GM12878 (cell line): ENCODE data around the gene INO80. TPM values are rescaled to one million over a fixed set of nuclear protein-coding genes. Genes with fewer than 3 reads are reported as not detected.

Experiments
- ATAC-seq: fragments of 200-7000 bp; cut with Tn5 transposase; 3 replicates; pipeline ENCODE4 v1.9.1; 2020; ENCODE audit warnings: mild to moderate bottlenecking, moderate library complexity
- BruUV-seq: library from RNA; stranded (reverse); fragments of 400-500 nt; replicated peaks from 2 replicates; lab custom pipeline; 2021; lab: Mats Ljungman, UMichigan
- CTCF ChIA-PET: fragments of 300-600 bp; sonication (Branson Sonifier 250); formaldehyde crosslinking; extraction: SDS; loops from one replicate; lab custom pipeline; 2021; ENCODE audit warnings: inconsistent platforms; lab: Yijun Ruan, JAX
- POLR2A ChIA-PET: fragments of 350-600 bp; formaldehyde crosslinking; extraction: SDS; loops from one replicate; lab custom pipeline; 2021; ENCODE audit warnings: inconsistent platforms; lab: Charles Lee
- RAD21 ChIA-PET: fragments of 300-600 bp; sonication (Branson Sonifier 250); formaldehyde crosslinking; loops from one replicate; lab custom pipeline; 2023; ENCODE audit warnings: antibody characterized with exemption; ENCODE audit not compliant: unreplicated experiment; lab: Charles Lee
- SMC1A ChIA-PET: fragments of 300-600 bp; sonication (Branson Sonifier 250); formaldehyde crosslinking; loops from one replicate; lab custom pipeline; 2023; ENCODE audit not compliant: unreplicated experiment, uncharacterized antibody; lab: Charles Lee
- DNase-seq: peaks from one replicate; pipeline ENCODE4 v3.0.0-alpha.2; 2011; ENCODE audit warnings: low read depth, low spot score
- FAIRE-seq: peaks from 3 replicates; lab custom pipeline; 2011; peaks lifted over from hg19 to GRCh38; lab: Jason Lieb, UNC
- H2AFZ ChIP-seq: 2 replicates; pipeline ENCODE4 v1.6.0; 2011; ENCODE audit warnings: low read depth, low read length, control low read depth; ENCODE audit not compliant: control insufficient read depth
- H3K27ac ChIP-seq: 2 replicates; pipeline ENCODE4 v1.5.1; 2011; ENCODE audit warnings: control low read depth; ENCODE audit not compliant: control insufficient read depth, insufficient read depth
- H3K27me3 ChIP-seq, 2 experiments: replicated peaks in 1 of 2; 2 replicates each; pipeline versions ENCODE4 v1.6.0 to v1.6.1; 2011; ENCODE audit warnings: low read length in 1 of 2; ENCODE audit not compliant: control insufficient read depth in 2 of 2, insufficient read depth in 2 of 2
- H3K36me3 ChIP-seq, 2 experiments: 2 replicates each; pipeline ENCODE4 v1.5.1; 2011; ENCODE audit warnings: low read length in 1 of 2; ENCODE audit not compliant: control insufficient read depth in 2 of 2, insufficient read depth in 2 of 2
- H3K4me1 ChIP-seq: 2 replicates; pipeline ENCODE4 v1.6.1; 2011; ENCODE audit warnings: mild to moderate bottlenecking, low read length, moderate library complexity, mixed read lengths; ENCODE audit not compliant: control insufficient read depth, insufficient read depth
- H3K4me2 ChIP-seq: 2 replicates; pipeline ENCODE4 v1.6.0; 2011; ENCODE audit warnings: control low read depth; ENCODE audit not compliant: control insufficient read depth, insufficient read depth
- H3K4me3 ChIP-seq: fragments of 200-600 bp; sonication (generic); 2 replicates; pipeline ENCODE4 v1.5.1; 2016
- H3K79me2 ChIP-seq: 2 replicates; pipeline ENCODE4 v1.6.0; 2011; ENCODE audit warnings: low read length; ENCODE audit not compliant: control insufficient read depth, insufficient read depth
- H3K9ac ChIP-seq: 2 replicates; pipeline ENCODE4 v1.8.0; 2011; ENCODE audit warnings: low read length, control low read depth, mixed read lengths; ENCODE audit not compliant: control insufficient read depth, insufficient read depth
- H3K9me3 ChIP-seq: replicated peaks from 3 replicates; pipeline ENCODE4 v1.5.1; 2011; ENCODE audit warnings: mild to moderate bottlenecking, low read length; ENCODE audit not compliant: control insufficient read depth, insufficient read depth
- H4K20me1 ChIP-seq: 2 replicates; pipeline ENCODE4 v1.6.0; 2011; ENCODE audit not compliant: control insufficient read depth, insufficient read depth
- HSF1 ChIP-seq: fragments of 150-350 bp; IDR thresholded peaks from 2 replicates; pipeline ENCODE4 v1.6.1; 2014; ENCODE audit warnings: mild to moderate bottlenecking, low read depth, low read length
- IKZF1 ChIP-seq: fragments of 450-650 bp; conservative IDR thresholded peaks from 2 replicates; pipeline ENCODE4 v1.6.1; 2017; ENCODE audit warnings: antibody characterized with exemption, mild to moderate bottlenecking
- KLF5 ChIP-seq: fragments of 450-650 bp; IDR thresholded peaks from 2 replicates; pipeline ENCODE4 v1.6.1; 2014; ENCODE audit warnings: mild to moderate bottlenecking; ENCODE audit not compliant: partially characterized antibody
- ZNF687 ChIP-seq: fragments of 450-650 bp; IDR thresholded peaks from 2 replicates; pipeline ENCODE4 v1.6.1; 2017; ENCODE audit warnings: mild to moderate bottlenecking, moderate library complexity
- WGBS: methylation state at CpG from one replicate; pipeline ENCODE4 v1.1.6; 2016; ENCODE audit warnings: low lambda C conversion rate; ENCODE audit not compliant: insufficient replicate concordance, insufficient coverage; ENCODE audit errors: missing lambda C conversion rate; 5-methylcytosine and 5-hydroxymethylcytosine counted together
- in situ Hi-C: fragments of 300-500 bp; cut with MboI; formaldehyde crosslinking; loops from 9 replicates; pipeline ENCODE4 v1.14.3; 2018; ENCODE audit warnings: mixed read lengths
- intact Hi-C: fragments of 100-400 bp; cut with micrococcal nuclease; formaldehyde crosslinking; loops from one replicate; pipeline ENCODE4 v1.14.2; 2022; ENCODE audit not compliant: unreplicated experiment
- polyA plus RNA-seq, 11 experiments: library from polyadenylated mRNA; depleted of rRNA in 4 of 11; unstranded in 6 of 11; stranded (reverse) in 5 of 11; fragments of >200 nt; fragmentation: Nextera tagmentation in 4 of 11; fragmentation: Illumina TruSeq in 1 of 11; extraction: Ambion mirVana in 4 of 11; extraction: Trizol in 1 of 11; gene quantifications; 1 replicate in 1 of 11; 2 replicates in 10 of 11; pipeline versions ENCODE4 v1.2.1 to v1.2.3, GENCODE V29; 2011 to 2016; ENCODE audit warnings: inconsistent platforms in 2 of 11, missing spikeins in 2 of 11, low read depth in 1 of 11
- total RNA-seq, 4 experiments: library from RNA; depleted of rRNA in 3 of 4; stranded (reverse); fragments of >200 nt in 3 of 4; fragmentation: Illumina TruSeq in 1 of 4; extraction: Trizol in 1 of 4; gene quantifications; 2 replicates each; pipeline versions ENCODE4 v1.2.1 to v1.2.3, GENCODE V29; 2013 to 2021

INO80 gene
- total and polyA plus RNA-seq, 10 of the 15 experiments (the other 5 are each of a cell fraction or from before 2014, with no cell fraction given) = 4.5 to 25.0 (median 14.2) TPM

GRCh38 chr15:41073028-41073427 lies 43.1 kb downstream of the INO80 start:
- Histone ChIP-seq H3K9ac (no peak overlapping the region), H4K20me1 (no peaks in the 10 kb centered on the region), H3K36me3 (peaks cover 7 to 40% of the 10 kb centered on the region in 2 experiments), H3K4me3 (no peak overlapping the region), H3K9me3 (no peaks in the 10 kb centered on the region), H3K4me2 (no peak overlapping the region), H3K79me2 (no peaks in the 10 kb centered on the region), H3K27me3 (no peaks in the 10 kb centered on the region), H3K4me1 (no peaks in the 10 kb centered on the region), H2AFZ (no peak overlapping the region), H3K27ac (no peak overlapping the region)
- ATAC-seq = no peak
- no TSS peak for BruUV-seq
- no peak for DNase-seq
- in situ Hi-C loops (no loop called here), intact Hi-C loops (no loop called here)
- no peak for TF ChIP-seq IKZF1
- no peak for TF ChIP-seq ZNF687
- no peak for TF ChIP-seq KLF5
- TF ChIP-seq HSF1 = no peak
- SMC1A ChIA-PET = interaction anchor here (0.7 to 1.3 kb wide), 3 partner anchors 9 to 93 kb away, joined by 3 to 5 read pairs (median 3); no protein-coding TSS in a partner anchor
- CTCF ChIA-PET = interaction anchor here (1.0 to 1.6 kb wide), 2 partner anchors 131 to 166 kb away, joined by 4 read pairs; no protein-coding TSS in a partner anchor
- POLR2A ChIA-PET = no interaction called here
- RAD21 ChIA-PET = no interaction called here
- 98% methylated on average over 3 of the region's 3 CpGs for WGBS
- FAIRE-seq = no peak
